DND-41 (cell line): ENCODE results near the gene ARL13B.

ENCODE experiments used
- ATAC-seq: fragments of 200-7000 bp; cut with Tn5 transposase; 3 replicates; pipeline ENCODE4 v1.9.1; 2021; ENCODE audit warnings: low read depth; ENCODE audit not compliant: insufficient read depth
- DNase-seq: peaks from one replicate; pipeline ENCODE4 v3.0.0-alpha.2; 2020
- H2AFZ ChIP-seq: 2 replicates; pipeline ENCODE4 v1.6.0; 2012; ENCODE audit warnings: low read depth, low read length
- H3K27ac ChIP-seq: 2 replicates; pipeline ENCODE4 v1.5.1; 2012; ENCODE audit warnings: low read length, inconsistent platforms
- H3K27me3 ChIP-seq: fragments of 200-600 bp; sonication (generic); 2 replicates; pipeline ENCODE4 v1.6.0; 2012; ENCODE audit warnings: low read length, mild to moderate bottlenecking, inconsistent platforms; ENCODE audit not compliant: insufficient read depth, poor library complexity
- H3K36me3 ChIP-seq: 2 replicates; pipeline ENCODE4 v1.5.1; 2012; ENCODE audit warnings: low read length, inconsistent platforms; ENCODE audit not compliant: insufficient read depth
- H3K4me1 ChIP-seq: 2 replicates; pipeline ENCODE4 v1.5.1; 2012; ENCODE audit warnings: mild to moderate bottlenecking, low read length; ENCODE audit not compliant: insufficient read depth
- H3K4me2 ChIP-seq: 2 replicates; pipeline ENCODE4 v1.6.0; 2012; ENCODE audit warnings: mild to moderate bottlenecking, moderate library complexity, low read length, inconsistent platforms; ENCODE audit not compliant: insufficient read depth
- H3K4me3 ChIP-seq, 2 experiments: fragments of 200-600 bp in 1 of 2; shearing (Covaris generic) in 1 of 2; 2 replicates each; pipeline ENCODE4 v1.5.1; 2012 to 2016; ENCODE audit warnings: inconsistent platforms in 2 of 2, low read length in 2 of 2, mild to moderate bottlenecking in 2 of 2, low read depth in 1 of 2, moderate library complexity in 1 of 2
- H3K79me2 ChIP-seq: 2 replicates; pipeline ENCODE4 v1.6.0; 2012; ENCODE audit warnings: low read length, inconsistent platforms; ENCODE audit not compliant: insufficient read depth
- H3K9ac ChIP-seq: 2 replicates; pipeline ENCODE4 v1.6.0; 2012; ENCODE audit warnings: low read depth, mild to moderate bottlenecking, inconsistent platforms, low read length, moderate library complexity
- H3K9me3 ChIP-seq: 2 replicates; pipeline ENCODE4 v1.5.1; 2012; ENCODE audit warnings: low read length, moderate library complexity, mild to moderate bottlenecking, inconsistent platforms; ENCODE audit not compliant: insufficient read depth, severe bottlenecking
- H4K20me1 ChIP-seq: 2 replicates; pipeline ENCODE4 v1.6.0; 2012; ENCODE audit warnings: low read length; ENCODE audit not compliant: insufficient read depth
- EZH2 ChIP-seq: IDR thresholded peaks from 3 replicates; pipeline ENCODE4 v1.6.1; 2012; ENCODE audit warnings: borderline replicate concordance, low read depth, mild to moderate bottlenecking, moderate library complexity, low read length, inconsistent platforms; ENCODE audit not compliant: severe bottlenecking
- TF ChIP-seq, protein P1 (sequence below): IDR thresholded peaks from 2 replicates; pipeline ENCODE4 v1.5.1; 2012; ENCODE audit warnings: borderline replicate concordance, low read length, moderate library complexity, mild to moderate bottlenecking; ENCODE audit not compliant: poor library complexity, severe bottlenecking; ENCODE audit errors: extremely low read depth

ARL13B gene

DNA sequence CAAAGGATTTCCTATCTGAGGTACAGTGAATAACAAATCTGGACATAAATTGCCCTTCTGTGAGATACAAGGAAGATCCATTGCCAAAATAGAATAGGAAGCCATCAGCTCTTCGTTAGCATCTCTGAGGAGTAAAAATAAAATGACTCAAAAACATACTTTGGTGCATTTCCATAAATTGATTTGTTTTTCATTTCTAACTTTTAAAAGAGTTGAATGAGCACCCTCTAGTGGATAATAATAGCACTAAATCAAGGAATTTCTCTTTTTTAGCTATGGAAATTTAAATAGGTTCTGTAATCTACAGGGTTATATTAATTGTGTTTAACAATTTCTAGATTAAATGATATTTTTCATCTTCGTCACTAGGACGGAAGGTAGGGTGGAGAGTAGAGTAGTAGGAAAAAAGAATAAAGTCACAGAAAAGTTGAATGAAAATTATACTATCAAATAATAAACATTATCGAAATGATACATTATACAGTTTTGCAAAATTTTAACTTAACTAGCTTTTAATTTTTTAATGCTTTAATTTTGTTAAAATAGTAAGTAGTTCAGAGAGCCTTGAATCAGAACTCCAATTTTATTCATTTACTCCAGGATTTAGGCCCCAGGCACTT, 89.3 kb downstream of the ARL13B start:
- H3K9ac ChIP-seq = no peak overlapping the region
- no peak for TF ChIP-seq EZH2
- TF ChIP-seq, protein P1, sequence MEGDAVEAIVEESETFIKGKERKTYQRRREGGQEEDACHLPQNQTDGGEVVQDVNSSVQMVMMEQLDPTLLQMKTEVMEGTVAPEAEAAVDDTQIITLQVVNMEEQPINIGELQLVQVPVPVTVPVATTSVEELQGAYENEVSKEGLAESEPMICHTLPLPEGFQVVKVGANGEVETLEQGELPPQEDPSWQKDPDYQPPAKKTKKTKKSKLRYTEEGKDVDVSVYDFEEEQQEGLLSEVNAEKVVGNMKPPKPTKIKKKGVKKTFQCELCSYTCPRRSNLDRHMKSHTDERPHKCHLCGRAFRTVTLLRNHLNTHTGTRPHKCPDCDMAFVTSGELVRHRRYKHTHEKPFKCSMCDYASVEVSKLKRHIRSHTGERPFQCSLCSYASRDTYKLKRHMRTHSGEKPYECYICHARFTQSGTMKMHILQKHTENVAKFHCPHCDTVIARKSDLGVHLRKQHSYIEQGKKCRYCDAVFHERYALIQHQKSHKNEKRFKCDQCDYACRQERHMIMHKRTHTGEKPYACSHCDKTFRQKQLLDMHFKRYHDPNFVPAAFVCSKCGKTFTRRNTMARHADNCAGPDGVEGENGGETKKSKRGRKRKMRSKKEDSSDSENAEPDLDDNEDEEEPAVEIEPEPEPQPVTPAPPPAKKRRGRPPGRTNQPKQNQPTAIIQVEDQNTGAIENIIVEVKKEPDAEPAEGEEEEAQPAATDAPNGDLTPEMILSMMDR = peak; percentile 67

DNA sequence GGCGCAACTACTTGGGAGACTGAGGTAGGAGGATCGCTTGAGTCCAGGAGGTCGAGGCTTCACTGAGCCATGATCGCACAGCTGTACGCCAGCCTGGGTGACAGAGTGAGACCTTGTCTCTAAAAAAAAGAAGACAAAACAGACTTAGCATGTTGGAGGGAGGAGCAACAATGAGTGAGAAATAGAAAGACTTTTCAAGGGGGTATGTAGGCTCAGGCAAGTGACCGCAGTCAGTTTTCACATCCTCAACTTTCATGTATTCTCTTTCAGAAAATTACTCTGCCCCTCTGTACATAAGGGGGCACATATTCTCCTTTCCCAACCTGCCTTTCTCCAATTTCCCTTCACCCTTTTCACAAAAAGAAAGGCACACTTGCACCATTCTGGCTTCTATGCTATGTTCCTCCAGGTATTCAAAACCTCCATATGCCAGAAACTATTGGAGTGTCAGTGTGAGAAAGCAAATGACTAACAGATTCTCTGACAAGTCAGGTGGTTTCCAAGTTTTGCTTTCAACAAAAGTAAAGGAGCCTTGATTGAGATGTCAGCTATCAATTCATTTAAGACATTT, 90.5 kb downstream of the ARL13B start:
- Histone ChIP-seq H3K27me3 (no peaks in the 10 kb centered on the region), H3K9me3 (peaks cover 4% of the 10 kb centered on the region), H3K4me3 (no peak overlapping the region), H3K4me2 (no peak overlapping the region), H3K9ac (no peak overlapping the region), H3K27ac (no peak overlapping the region), H3K79me2 (peaks cover 57% of the 10 kb centered on the region), H3K4me1 (peaks cover 23% of the 10 kb centered on the region), H2AFZ (no peak overlapping the region), H4K20me1 (peaks cover 12% of the 10 kb centered on the region; the same call in 1 of the 2 replicates), H3K36me3 (peaks cover 39% of the 10 kb centered on the region)
- no peak for DNase-seq
- TF ChIP-seq EZH2 = no peak
- TF ChIP-seq, protein P1 = no peak
- no peak for ATAC-seq

More for the DNA sequence above, 89.3 kb downstream of the ARL13B start:
- DNase-seq (no peak), ATAC-seq (no peak)
- Histone ChIP-seq H3K79me2 (peaks cover 65% of the 10 kb centered on the region), H3K4me2 (no peak overlapping the region), H3K27ac (no peak overlapping the region), H3K4me3 (no peak overlapping the region), H3K4me1 (peaks cover 34% of the 10 kb centered on the region), H4K20me1 (peaks cover 12% of the 10 kb centered on the region; the same call in 1 of the 2 replicates), H3K27me3 (no peaks in the 10 kb centered on the region), H3K36me3 (peaks cover 39% of the 10 kb centered on the region), H3K9me3 (peaks cover 4% of the 10 kb centered on the region), H2AFZ (no peak overlapping the region)

DNA sequence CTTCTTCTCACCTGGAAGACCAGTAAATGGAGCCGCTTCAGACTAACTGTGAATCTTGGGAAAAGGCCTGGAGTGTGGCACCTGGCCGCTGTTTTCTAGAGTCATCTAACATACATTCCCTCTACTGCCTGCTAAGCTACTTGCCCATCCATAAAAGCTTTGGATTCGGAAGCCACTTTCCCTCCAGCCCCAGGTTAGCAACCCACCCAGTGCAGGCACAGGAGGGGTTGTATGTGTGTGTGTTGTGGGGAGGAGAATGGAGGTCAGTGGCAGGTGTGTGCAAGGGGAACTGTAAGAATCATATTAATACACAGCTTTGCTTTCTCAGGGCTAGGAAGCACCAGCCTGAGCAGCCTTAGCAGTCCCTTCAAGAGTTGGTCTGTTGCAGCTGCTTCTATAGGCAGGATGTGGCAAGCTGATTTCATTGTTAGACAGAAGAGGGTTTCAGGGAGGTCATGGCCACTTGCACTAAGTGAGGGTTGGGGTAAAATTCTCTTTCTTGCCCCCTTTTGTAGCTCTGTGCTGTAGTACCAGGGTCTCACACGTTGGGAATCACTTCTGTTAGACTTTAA, 91.8 kb downstream of the ARL13B start:
- Histone ChIP-seq H3K9me3 (peaks cover 3% of the 10 kb centered on the region), H4K20me1 (peaks cover 12% of the 10 kb centered on the region; the same call in 1 of the 2 replicates), H3K36me3 (peaks cover 37% of the 10 kb centered on the region), H3K27ac (peak overlapping the region; percentile 23; the same call in 1 of the 2 replicates), H3K4me1 (peaks cover 14% of the 10 kb centered on the region), H3K27me3 (no peaks in the 10 kb centered on the region), H3K4me2 (no peak overlapping the region), H3K9ac (no peak overlapping the region), H3K79me2 (peaks cover 52% of the 10 kb centered on the region), H3K4me3 (no peak overlapping the region), H2AFZ (no peak overlapping the region)
- DNase-seq (peak; percentile 54), ATAC-seq (peak; percentile 96)
- TF ChIP-seq EZH2 = no peak
- TF ChIP-seq, protein P1 = no peak
